Chondrocyte (in vitro differentiated cells): ENCODE data around the gene GRK5. TPM values are rescaled to one million over a fixed set of nuclear protein-coding genes. Genes with fewer than 3 reads are reported as not detected.

Experiments
- DNase-seq: peaks from one replicate; pipeline ENCODE4 v3.0.0; 2021; ENCODE audit warnings: mixed read lengths, low spot score
- H3K27ac Mint-ChIP-seq: one replicate; pipeline ENCODE4 v1.8.0; 2021; ENCODE audit warnings: mild to moderate bottlenecking, moderate library complexity, mixed read lengths; ENCODE audit not compliant: unreplicated experiment
- H3K27me3 Mint-ChIP-seq: 2 replicates; pipeline ENCODE4 v1.8.0; 2021; ENCODE audit warnings: low read depth, mixed read lengths
- H3K36me3 Mint-ChIP-seq: 2 replicates; pipeline ENCODE4 v1.8.0; 2021; ENCODE audit warnings: low read depth, mixed read lengths
- H3K4me1 Mint-ChIP-seq: 2 replicates; pipeline ENCODE4 v1.8.0; 2021; ENCODE audit warnings: low read depth, mild to moderate bottlenecking, mixed read lengths
- H3K4me3 Mint-ChIP-seq: one replicate; pipeline ENCODE4 v1.8.0; 2021; ENCODE audit warnings: mild to moderate bottlenecking, moderate library complexity, mixed read lengths; ENCODE audit not compliant: unreplicated experiment
- H3K9me3 Mint-ChIP-seq: 2 replicates; pipeline ENCODE4 v1.8.0; 2021; ENCODE audit warnings: low read depth, mixed read lengths
- total RNA-seq: library from RNA; stranded (reverse); gene quantifications from 3 replicates; pipeline ENCODE4 v1.2.1, GENCODE V29; 2021
- TF ChIP-seq, protein P1 (sequence below): fragments of 200-600 bp; sonication (generic); IDR thresholded peaks from 2 replicates; pipeline ENCODE4 v1.5.0; 2021; ENCODE audit warnings: antibody characterized with exemption, mild to moderate bottlenecking, moderate library complexity

The GRK5 gene
- total RNA-seq, 1 donor from 2014 or later, result 16.4 TPM

DNA sequence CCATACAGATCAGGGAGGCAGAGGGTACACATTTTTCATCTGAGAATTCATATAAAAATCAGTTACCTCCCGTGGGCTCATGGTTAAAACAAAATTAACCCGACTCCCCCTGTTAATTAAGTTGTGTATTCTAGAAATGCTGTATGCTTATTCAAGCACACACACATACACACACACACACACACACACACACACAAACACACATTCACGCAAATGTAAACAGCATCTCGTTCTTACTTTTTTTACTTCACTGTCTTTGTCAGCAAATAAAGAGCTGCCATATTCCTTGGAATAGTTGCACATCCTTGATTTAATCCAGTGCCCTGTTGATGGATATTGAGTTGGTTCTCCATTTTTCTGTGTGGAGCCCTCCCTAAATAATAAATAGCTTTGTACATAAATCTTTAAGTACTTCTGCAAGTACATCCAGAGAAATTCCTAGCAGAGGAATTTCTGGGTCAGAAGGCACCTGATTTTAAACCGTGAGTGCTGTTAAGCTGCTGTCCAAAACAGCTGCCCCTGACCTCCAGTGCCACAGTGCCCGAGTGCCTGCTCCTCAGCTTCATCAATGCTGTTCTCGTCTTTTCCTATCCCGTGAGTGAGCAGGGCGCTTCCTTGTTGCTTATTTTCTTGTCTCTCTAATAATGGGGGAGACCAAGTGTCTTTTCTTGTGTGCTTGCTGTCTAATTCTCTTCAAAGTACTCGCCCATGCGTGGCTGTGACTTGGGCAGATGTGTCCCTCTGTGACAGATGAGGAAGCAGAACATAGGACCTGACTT, 217.9 kb downstream of the GRK5 start:
- Mint-ChIP-seq H3K9me3 (no peaks in the 10 kb centered on the region), H3K4me1 (peaks cover 25% of the 10 kb centered on the region), H3K36me3 (peaks cover 9% of the 10 kb centered on the region), H3K4me3 (no peak overlapping the region), H3K27me3 (no peaks in the 10 kb centered on the region), H3K27ac (no peak overlapping the region)
- TF ChIP-seq, protein P1, sequence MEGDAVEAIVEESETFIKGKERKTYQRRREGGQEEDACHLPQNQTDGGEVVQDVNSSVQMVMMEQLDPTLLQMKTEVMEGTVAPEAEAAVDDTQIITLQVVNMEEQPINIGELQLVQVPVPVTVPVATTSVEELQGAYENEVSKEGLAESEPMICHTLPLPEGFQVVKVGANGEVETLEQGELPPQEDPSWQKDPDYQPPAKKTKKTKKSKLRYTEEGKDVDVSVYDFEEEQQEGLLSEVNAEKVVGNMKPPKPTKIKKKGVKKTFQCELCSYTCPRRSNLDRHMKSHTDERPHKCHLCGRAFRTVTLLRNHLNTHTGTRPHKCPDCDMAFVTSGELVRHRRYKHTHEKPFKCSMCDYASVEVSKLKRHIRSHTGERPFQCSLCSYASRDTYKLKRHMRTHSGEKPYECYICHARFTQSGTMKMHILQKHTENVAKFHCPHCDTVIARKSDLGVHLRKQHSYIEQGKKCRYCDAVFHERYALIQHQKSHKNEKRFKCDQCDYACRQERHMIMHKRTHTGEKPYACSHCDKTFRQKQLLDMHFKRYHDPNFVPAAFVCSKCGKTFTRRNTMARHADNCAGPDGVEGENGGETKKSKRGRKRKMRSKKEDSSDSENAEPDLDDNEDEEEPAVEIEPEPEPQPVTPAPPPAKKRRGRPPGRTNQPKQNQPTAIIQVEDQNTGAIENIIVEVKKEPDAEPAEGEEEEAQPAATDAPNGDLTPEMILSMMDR, result no peak
- no peak for DNase-seq

DNA sequence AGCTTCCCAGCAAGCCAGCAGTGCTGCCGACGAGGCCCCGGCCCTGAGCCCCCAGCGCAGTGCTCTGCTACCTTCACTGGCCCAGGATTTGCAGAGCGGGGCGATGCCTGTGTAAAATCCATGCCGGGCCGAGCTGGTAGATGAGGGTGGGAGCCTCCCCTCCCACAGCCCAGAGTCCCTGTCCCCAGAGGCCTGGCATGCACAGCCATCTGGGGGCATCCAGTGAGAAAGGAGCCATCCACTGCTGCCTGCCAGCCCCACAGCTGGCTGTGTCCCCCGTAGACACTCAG, 218.5 kb downstream of the GRK5 start:
- Mint-ChIP-seq H3K9me3 (no peaks in the 10 kb centered on the region), H3K27ac (no peak overlapping the region), H3K27me3 (no peaks in the 10 kb centered on the region), H3K4me1 (peaks cover 25% of the 10 kb centered on the region), H3K4me3 (no peak overlapping the region), H3K36me3 (peaks cover 8% of the 10 kb centered on the region)
- no peak for DNase-seq
- TF ChIP-seq, protein P1, result no peak

DNA sequence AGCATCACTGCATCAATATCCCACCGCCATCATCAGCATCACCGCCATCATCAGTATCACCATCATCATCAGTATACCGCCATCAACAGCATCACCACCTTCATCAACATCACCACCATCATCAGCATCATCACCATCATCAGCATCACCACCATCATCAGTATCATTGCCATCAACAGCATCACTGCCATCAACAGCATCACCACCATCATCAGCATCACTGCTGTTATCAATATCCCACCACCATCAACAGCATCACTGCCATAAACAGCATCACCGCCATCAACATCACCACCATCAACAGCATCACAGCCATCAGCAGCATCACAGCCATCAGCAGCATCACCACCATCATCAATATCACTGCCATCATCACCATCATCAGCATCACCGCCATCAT, 219.3 kb downstream of the GRK5 start:
- H3K27me3 Mint-ChIP-seq, result no peaks in the 10 kb centered on the region
- DNase-seq, result no peak
- TF ChIP-seq, protein P1, result no peak
- no peak overlapping the region for H3K4me3 Mint-ChIP-seq
- H3K4me1 Mint-ChIP-seq, result peaks cover 17% of the 10 kb centered on the region
- H3K27ac Mint-ChIP-seq, result no peak overlapping the region
- peaks cover 7% of the 10 kb centered on the region for H3K36me3 Mint-ChIP-seq
- H3K9me3 Mint-ChIP-seq, result no peaks in the 10 kb centered on the region

DNA sequence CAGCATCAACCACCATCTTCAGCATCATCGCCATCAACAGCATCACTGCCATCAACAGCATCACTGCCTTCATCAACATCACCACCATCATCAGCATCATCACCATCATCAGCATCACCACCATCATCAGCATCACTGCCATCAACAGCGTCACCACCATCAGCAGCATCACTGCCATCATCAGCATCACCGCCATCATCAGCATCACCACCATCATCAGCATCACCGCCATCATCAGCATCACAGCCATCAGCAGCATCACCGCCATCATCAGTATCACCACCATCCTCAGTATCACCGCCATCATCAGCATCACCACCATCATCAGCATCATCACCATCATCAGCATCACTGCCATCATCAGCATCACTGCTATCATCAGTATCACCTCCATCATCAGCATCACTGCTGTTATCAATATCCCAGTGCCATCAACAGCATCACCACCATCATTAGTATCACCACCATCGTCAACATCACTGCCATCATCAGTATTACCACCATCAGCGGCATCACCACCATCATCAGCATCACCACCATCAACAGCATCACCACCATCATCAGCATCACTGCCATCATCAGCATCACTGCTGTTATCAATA, 220.0 kb downstream of the GRK5 start:
- Mint-ChIP-seq H3K27ac (no peak overlapping the region), H3K27me3 (no peaks in the 10 kb centered on the region), H3K4me1 (peaks cover 10% of the 10 kb centered on the region), H3K9me3 (no peaks in the 10 kb centered on the region), H3K4me3 (no peak overlapping the region), H3K36me3 (peaks cover 7% of the 10 kb centered on the region)
- no peak for DNase-seq
- TF ChIP-seq, protein P1, result no peak

DNA sequence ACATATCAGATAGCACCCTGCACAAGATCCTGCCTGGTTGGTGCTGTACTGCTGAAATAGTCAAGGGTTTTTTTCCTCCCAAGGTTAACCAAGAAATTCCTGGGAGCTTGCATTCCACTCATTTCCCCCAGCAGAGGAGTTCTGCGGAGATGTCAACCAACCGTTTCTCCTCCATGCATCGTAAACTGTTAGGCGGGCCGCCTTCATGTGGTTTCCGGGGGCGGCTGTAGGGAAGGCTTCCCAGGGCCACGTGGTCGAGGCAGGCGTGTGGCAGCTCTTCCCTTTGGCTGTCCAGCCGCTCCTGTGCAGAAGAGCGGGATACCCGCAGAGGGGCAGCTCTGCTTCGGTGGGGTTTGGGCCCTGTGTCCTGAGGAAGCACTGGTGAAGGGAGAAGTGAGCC, 221.4 kb downstream of the GRK5 start:
- H3K36me3 Mint-ChIP-seq, result peaks cover 10% of the 10 kb centered on the region
- H3K27ac Mint-ChIP-seq, result no peak overlapping the region
- DNase-seq, result no peak
- no peaks in the 10 kb centered on the region for H3K4me1 Mint-ChIP-seq
- no peak overlapping the region for H3K4me3 Mint-ChIP-seq
- TF ChIP-seq, protein P1, result no peak
- no peaks in the 10 kb centered on the region for H3K27me3 Mint-ChIP-seq
- no peaks in the 10 kb centered on the region for H3K9me3 Mint-ChIP-seq
